H9 (cell line): Measurements from ENCODE around the gene PHACTR1. TPM values are rescaled to one million over a fixed set of nuclear protein-coding genes. Genes with fewer than 3 reads are reported as not detected.
A peak's percentile ranks its signal among the peaks of the same experiment; 100 is the strongest.
"Not testable (repeated sequence)": the region's sequence is repeated elsewhere in the genome, so short reads cannot be mapped to it uniquely, and the experiment has no call there.

ENCODE experiments used
- DNase-seq: peaks from one replicate; pipeline ENCODE4 v3.0.0-alpha.2; 2017
- H2AFZ ChIP-seq: one replicate; pipeline ENCODE4 v1.6.1; 2013; ENCODE audit warnings: mild to moderate bottlenecking, low read length, control low read depth, moderate library complexity
- H2AK5ac ChIP-seq: 2 replicates; pipeline ENCODE4 v1.6.1; 2013; ENCODE audit warnings: low read length, control low read depth, mixed read lengths; ENCODE audit not compliant: insufficient read length
- H2BK120ac ChIP-seq: one replicate; pipeline ENCODE4 v1.6.1; 2013; ENCODE audit warnings: low read depth, mild to moderate bottlenecking, low read length, control low read depth, inconsistent platforms; ENCODE audit not compliant: poor library complexity, severe bottlenecking
- H2BK12ac ChIP-seq: 2 replicates; pipeline ENCODE4 v1.6.1; 2013; ENCODE audit warnings: low read length, control low read depth, mixed read lengths, low read depth; ENCODE audit not compliant: insufficient read length
- H2BK15ac ChIP-seq: 2 replicates; pipeline ENCODE4 v1.6.1; 2013; ENCODE audit warnings: low read depth, low read length, control low read depth
- H2BK20ac ChIP-seq: one replicate; pipeline ENCODE4 v1.6.1; 2013; ENCODE audit warnings: low read depth, mild to moderate bottlenecking, low read length, control low read depth, inconsistent platforms; ENCODE audit not compliant: poor library complexity, severe bottlenecking
- H2BK5ac ChIP-seq: 2 replicates; pipeline ENCODE4 v1.6.1; 2013; ENCODE audit warnings: low read length, control low read depth, mixed read lengths; ENCODE audit not compliant: insufficient read length
- H3K14ac ChIP-seq: 2 replicates; pipeline ENCODE4 v1.6.1; 2013; ENCODE audit warnings: low read length, control low read depth; ENCODE audit not compliant: insufficient read depth
- H3K18ac ChIP-seq: 2 replicates; pipeline ENCODE4 v1.6.1; 2013; ENCODE audit warnings: low read depth, mild to moderate bottlenecking, mixed read lengths, low read length, control low read depth; ENCODE audit not compliant: insufficient read length
- H3K23ac ChIP-seq: 2 replicates; pipeline ENCODE4 v1.6.1; 2013; ENCODE audit warnings: low read length, control low read depth, mixed read lengths, low read depth; ENCODE audit not compliant: insufficient read length
- H3K23me2 ChIP-seq: 2 replicates; pipeline ENCODE4 v1.6.1; 2013; ENCODE audit warnings: low read depth, mild to moderate bottlenecking, mixed read lengths, low read length, control low read depth; ENCODE audit not compliant: insufficient read length, poor library complexity, severe bottlenecking
- H3K27ac ChIP-seq: 2 replicates; pipeline ENCODE4 v1.5.1; 2013; ENCODE audit warnings: low read length, control low read depth, mixed read lengths, low read depth; ENCODE audit not compliant: insufficient read length
- H3K27me3 ChIP-seq: 2 replicates; pipeline ENCODE4 v1.6.1; 2013; ENCODE audit warnings: low read length, control low read depth, inconsistent platforms; ENCODE audit not compliant: insufficient read depth
- H3K4ac ChIP-seq: 2 replicates; pipeline ENCODE4 v1.6.1; 2013; ENCODE audit warnings: low read depth, mild to moderate bottlenecking, control low read depth, inconsistent platforms, low read length, moderate library complexity
- H3K4me1 ChIP-seq: 2 replicates; pipeline ENCODE4 v1.6.1; 2013; ENCODE audit warnings: low read length, control low read depth, inconsistent platforms; ENCODE audit not compliant: insufficient read depth
- H3K4me2 ChIP-seq: 2 replicates; pipeline ENCODE4 v1.6.1; 2013; ENCODE audit warnings: low read length, control low read depth, mixed read lengths; ENCODE audit not compliant: insufficient read length, insufficient read depth
- H3K56ac ChIP-seq: 2 replicates; pipeline ENCODE4 v1.6.1; 2013; ENCODE audit warnings: low read depth, mild to moderate bottlenecking, mixed read lengths, low read length, control low read depth; ENCODE audit not compliant: insufficient read length
- H3K79me1 ChIP-seq: 2 replicates; pipeline ENCODE4 v1.6.1; 2013; ENCODE audit warnings: low read depth, mild to moderate bottlenecking, moderate library complexity, low read length, control low read depth, inconsistent platforms; ENCODE audit not compliant: insufficient read depth, poor library complexity, severe bottlenecking
- H3K79me2 ChIP-seq: 2 replicates; pipeline ENCODE4 v1.6.1; 2013; ENCODE audit warnings: low read length, control low read depth, inconsistent platforms; ENCODE audit not compliant: insufficient read depth
- H3K9ac ChIP-seq: 2 replicates; pipeline ENCODE4 v1.6.1; 2013; ENCODE audit warnings: low read length, control low read depth, mixed read lengths; ENCODE audit not compliant: insufficient read length; ENCODE audit errors: extremely low read depth
- H3K9me3 ChIP-seq: one replicate; pipeline ENCODE4 v1.6.1; 2013; ENCODE audit warnings: low read depth, low read length, inconsistent platforms; ENCODE audit not compliant: control insufficient read depth
- H3T11ph ChIP-seq: one replicate; pipeline ENCODE4 v1.6.1; 2013; ENCODE audit warnings: mild to moderate bottlenecking, low read length, control low read depth, inconsistent platforms
- H4K20me1 ChIP-seq: one replicate; pipeline ENCODE4 v1.6.1; 2013; ENCODE audit not compliant: control insufficient read depth, insufficient read length, insufficient read depth
- H4K5ac ChIP-seq: 2 replicates; pipeline ENCODE4 v1.6.1; 2013; ENCODE audit warnings: low read depth, mild to moderate bottlenecking, mixed read lengths, low read length, control low read depth; ENCODE audit not compliant: insufficient read length
- H4K8ac ChIP-seq: replicated peaks from 2 replicates; pipeline ENCODE4 v1.6.1; 2013; ENCODE audit warnings: low read length, control low read depth, mixed read lengths, low read depth; ENCODE audit not compliant: insufficient read length
- H4K91ac ChIP-seq: 2 replicates; pipeline ENCODE4 v1.6.1; 2013; ENCODE audit warnings: low read depth, mild to moderate bottlenecking, moderate library complexity, mixed read lengths, low read length, control low read depth; ENCODE audit not compliant: insufficient read length
- H3K27ac Mint-ChIP-seq, 3 experiments: 2 replicates in 2 of 3; 3 replicates in 1 of 3; pipeline ENCODE4 v1.8.0; 2020 to 2021; ENCODE audit warnings: mixed read lengths in 3 of 3, mild to moderate bottlenecking in 1 of 3, moderate library complexity in 1 of 3
- H3K27me3 Mint-ChIP-seq: 2 replicates; pipeline ENCODE4 v1.8.0; 2021; ENCODE audit warnings: low read depth, mild to moderate bottlenecking, moderate library complexity, mixed read lengths
- H3K36me3 Mint-ChIP-seq, 3 experiments: 2 replicates in 2 of 3; 3 replicates in 1 of 3; pipeline ENCODE4 v1.8.0; 2020 to 2021; ENCODE audit warnings: low read depth in 3 of 3, mixed read lengths in 3 of 3; ENCODE audit not compliant: insufficient read depth in 1 of 3
- H3K4me1 Mint-ChIP-seq, 2 experiments: 2 replicates each; pipeline ENCODE4 v1.8.0; 2020; ENCODE audit warnings: mixed read lengths in 2 of 2
- H3K4me3 Mint-ChIP-seq, 2 experiments: 2 replicates in 1 of 2; 3 replicates in 1 of 2; pipeline ENCODE4 v1.8.0; 2020 to 2021; ENCODE audit warnings: mild to moderate bottlenecking in 2 of 2, mixed read lengths in 2 of 2, moderate library complexity in 1 of 2
- H3K9me3 Mint-ChIP-seq, 2 experiments: 2 replicates in 1 of 2; 3 replicates in 1 of 2; pipeline ENCODE4 v1.8.0; 2020; ENCODE audit warnings: mild to moderate bottlenecking in 2 of 2, mixed read lengths in 2 of 2, moderate library complexity in 1 of 2
- WGBS: extraction: QIAGEN DNeasy Blood & Tissue Kit; methylation state at CpG from one replicate; pipeline ENCODE4 v1.1.7; 2013; ENCODE audit warnings: missing lambda C conversion rate, low lambda C conversion rate, mixed read lengths; ENCODE audit not compliant: insufficient read length; ENCODE audit errors: extremely low coverage; 5-methylcytosine and 5-hydroxymethylcytosine counted together
- total RNA-seq: library from RNA; stranded (reverse); gene quantifications from 2 replicates; pipeline ENCODE4 v1.2.1, GENCODE V29; 2021
- TF ChIP-seq, protein P1 (sequence below): fragments of 200-600 bp; sonication (generic); conservative IDR thresholded peaks from 3 replicates; pipeline ENCODE4 v1.8.0; 2021; ENCODE audit warnings: antibody characterized with exemption, mild to moderate bottlenecking

PHACTR1 gene
- total RNA-seq, 1 experiment from 2014 or later, result 15.9 TPM

DNA sequence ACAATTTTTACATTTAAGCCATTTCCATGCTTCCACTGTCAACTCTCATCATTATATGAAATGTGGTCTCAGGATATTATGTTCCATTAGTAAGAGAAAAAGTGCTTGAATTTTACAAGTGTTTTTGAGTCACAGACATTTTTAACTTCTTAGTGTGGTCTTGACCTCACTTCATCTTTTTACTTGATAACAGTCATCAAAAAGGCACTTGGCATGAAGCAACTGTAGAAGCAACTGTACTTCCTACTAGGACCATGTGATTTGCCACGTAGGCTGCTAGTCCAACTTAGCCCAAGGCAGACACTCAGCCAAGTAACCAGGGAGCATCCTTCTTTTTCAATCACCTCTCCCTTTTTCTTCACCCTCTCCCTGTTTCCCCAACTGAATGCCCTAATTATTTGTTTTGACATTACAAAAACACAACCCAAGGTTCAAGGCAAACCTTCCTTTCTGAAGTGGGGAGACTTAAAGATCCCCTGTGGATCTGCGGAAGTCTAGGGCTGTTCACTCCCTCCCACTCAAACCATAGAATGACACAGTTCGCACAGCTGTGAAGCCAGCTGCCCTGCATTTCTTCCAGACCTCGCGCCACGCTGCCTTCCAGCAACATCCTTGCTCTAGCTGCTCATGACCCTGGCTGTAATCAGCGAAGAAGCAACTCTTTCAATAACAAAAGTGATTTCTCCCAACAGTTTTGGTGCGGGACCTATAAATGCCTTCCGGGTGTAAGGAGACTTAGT, 45.0 kb downstream of the PHACTR1 start:
- Histone ChIP-seq H2BK12ac (no peak overlapping the region), H3K23ac (no peak overlapping the region), H3K9ac (no peak overlapping the region), H3K4me1 (no peaks in the 10 kb centered on the region), H3T11ph (no peak overlapping the region), H2BK5ac (no peak overlapping the region), H3K56ac (no peak overlapping the region), H3K14ac (no peak overlapping the region), H3K18ac (no peak overlapping the region), H3K23me2 (no peaks in the 10 kb centered on the region), H4K5ac (no peak overlapping the region), H2AK5ac (no peak overlapping the region), H2AFZ (no peak overlapping the region), H3K27me3 (no peaks in the 10 kb centered on the region), H3K79me2 (no peaks in the 10 kb centered on the region), H4K8ac (no peak overlapping the region), H3K4me2 (no peak overlapping the region), H3K4ac (no peak overlapping the region), H2BK15ac (no peak overlapping the region), H4K20me1 (no peaks in the 10 kb centered on the region), H3K27ac (no peak overlapping the region), H2BK120ac (no peak overlapping the region), H2BK20ac (no peak overlapping the region), H3K79me1 (no peaks in the 10 kb centered on the region), H3K9me3 (no peaks in the 10 kb centered on the region), H4K91ac (no peak overlapping the region)
- H3K4me3 Mint-ChIP-seq, result no peak overlapping the region
- WGBS, result no CpG with 5 or more reads among the region's 9 CpGs
- TF ChIP-seq, protein P1, sequence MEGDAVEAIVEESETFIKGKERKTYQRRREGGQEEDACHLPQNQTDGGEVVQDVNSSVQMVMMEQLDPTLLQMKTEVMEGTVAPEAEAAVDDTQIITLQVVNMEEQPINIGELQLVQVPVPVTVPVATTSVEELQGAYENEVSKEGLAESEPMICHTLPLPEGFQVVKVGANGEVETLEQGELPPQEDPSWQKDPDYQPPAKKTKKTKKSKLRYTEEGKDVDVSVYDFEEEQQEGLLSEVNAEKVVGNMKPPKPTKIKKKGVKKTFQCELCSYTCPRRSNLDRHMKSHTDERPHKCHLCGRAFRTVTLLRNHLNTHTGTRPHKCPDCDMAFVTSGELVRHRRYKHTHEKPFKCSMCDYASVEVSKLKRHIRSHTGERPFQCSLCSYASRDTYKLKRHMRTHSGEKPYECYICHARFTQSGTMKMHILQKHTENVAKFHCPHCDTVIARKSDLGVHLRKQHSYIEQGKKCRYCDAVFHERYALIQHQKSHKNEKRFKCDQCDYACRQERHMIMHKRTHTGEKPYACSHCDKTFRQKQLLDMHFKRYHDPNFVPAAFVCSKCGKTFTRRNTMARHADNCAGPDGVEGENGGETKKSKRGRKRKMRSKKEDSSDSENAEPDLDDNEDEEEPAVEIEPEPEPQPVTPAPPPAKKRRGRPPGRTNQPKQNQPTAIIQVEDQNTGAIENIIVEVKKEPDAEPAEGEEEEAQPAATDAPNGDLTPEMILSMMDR, result no peak
- H3K4me1 Mint-ChIP-seq, result peaks cover 10 to 14% of the 10 kb centered on the region in 2 experiments
- no peak for DNase-seq
- no peaks in the 10 kb centered on the region for H3K36me3 Mint-ChIP-seq
- no peaks in the 10 kb centered on the region for H3K27me3 Mint-ChIP-seq
- H3K27ac Mint-ChIP-seq, result peak overlapping the region in 1 of 3 experiments; percentile 16; a peak in 2 of 7 replicates
- no peaks in the 10 kb centered on the region for H3K9me3 Mint-ChIP-seq

DNA sequence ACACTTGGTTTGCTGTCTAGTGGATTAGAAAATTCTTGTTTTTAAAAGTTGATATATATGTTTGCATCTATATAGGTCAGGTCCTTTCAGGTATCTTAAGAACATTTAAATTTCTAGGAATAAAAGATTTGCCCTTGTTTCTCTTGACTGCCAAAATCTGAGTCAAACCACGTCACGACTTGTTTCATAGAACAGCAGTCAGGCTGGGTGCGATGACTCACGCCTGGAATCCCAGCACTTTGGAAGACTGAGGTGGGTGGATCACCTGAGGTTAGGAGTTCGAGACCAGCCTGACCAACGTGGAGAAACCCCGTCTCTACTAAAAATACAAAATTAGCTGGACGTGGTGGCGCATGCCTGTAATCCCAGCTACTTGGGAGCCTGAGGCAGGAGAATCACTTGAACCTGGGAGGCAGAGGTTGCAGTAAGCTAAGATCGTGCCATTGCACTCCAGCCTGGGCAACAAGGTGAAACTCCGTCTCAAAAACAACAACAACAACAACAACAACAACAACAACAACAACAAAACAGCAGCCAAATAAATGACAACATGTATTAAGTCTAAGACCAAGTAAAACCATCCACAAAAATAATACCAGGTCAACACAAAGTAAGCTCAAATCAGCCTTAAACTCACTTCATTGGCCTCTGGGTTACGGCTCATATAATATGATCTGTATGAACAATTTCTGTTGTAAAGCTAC, 46.3 kb downstream of the PHACTR1 start:
- not testable (repeated sequence) for H3K4me1 ChIP-seq, H2BK15ac ChIP-seq, H4K5ac ChIP-seq, H3K36me3 Mint-ChIP-seq, H3K27ac Mint-ChIP-seq, H3T11ph ChIP-seq, H2BK12ac ChIP-seq, H3K4me2 ChIP-seq, H3K23ac ChIP-seq, H2BK20ac ChIP-seq, H2AFZ ChIP-seq, DNase-seq, H4K20me1 ChIP-seq, H3K27me3 Mint-ChIP-seq, H3K27ac ChIP-seq, H2BK120ac ChIP-seq, H3K9me3 Mint-ChIP-seq, H2BK5ac ChIP-seq, H3K79me1 ChIP-seq, H4K91ac ChIP-seq, H3K14ac ChIP-seq, H3K18ac ChIP-seq, H3K4ac ChIP-seq, H3K79me2 ChIP-seq, H3K9me3 ChIP-seq, H3K4me1 Mint-ChIP-seq, H3K4me3 Mint-ChIP-seq, H3K9ac ChIP-seq, H3K27me3 ChIP-seq, H4K8ac ChIP-seq, H3K23me2 ChIP-seq, H3K56ac ChIP-seq, H2AK5ac ChIP-seq
- no CpG with 5 or more reads among the region's 12 CpGs for WGBS
